GM18498 (cell line): ENCODE results near the gene ESAM.

Experiments
- ATAC-seq: cut with Tn5 transposase; IDR thresholded peaks from one replicate; pipeline ENCODE4 v1.9.1; 2021; ENCODE audit warnings: mild to moderate bottlenecking, moderate library complexity; ENCODE audit not compliant: unreplicated experiment

The ESAM gene

DNA sequence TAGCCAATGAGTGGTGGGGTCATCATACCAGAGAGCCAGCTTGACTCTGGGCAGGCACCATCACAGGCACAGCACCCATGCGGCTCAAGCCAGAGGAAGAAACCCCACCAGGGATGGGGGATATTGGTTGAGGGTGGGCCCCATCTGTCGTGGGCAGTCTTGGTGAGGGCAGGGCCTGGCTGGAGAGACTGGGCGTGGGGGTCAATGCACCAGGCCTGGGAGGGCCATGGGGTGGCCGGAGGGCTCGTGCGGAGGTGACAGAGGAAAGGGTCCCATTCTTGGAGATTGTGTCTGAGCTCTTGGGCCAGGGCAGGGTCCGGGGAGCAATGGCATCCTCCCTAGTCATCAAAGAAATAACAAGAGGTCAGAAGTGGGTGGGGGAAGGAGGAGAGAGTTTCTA is 8.5 kb downstream of the ESAM start:
- ATAC-seq: no peak

DNA sequence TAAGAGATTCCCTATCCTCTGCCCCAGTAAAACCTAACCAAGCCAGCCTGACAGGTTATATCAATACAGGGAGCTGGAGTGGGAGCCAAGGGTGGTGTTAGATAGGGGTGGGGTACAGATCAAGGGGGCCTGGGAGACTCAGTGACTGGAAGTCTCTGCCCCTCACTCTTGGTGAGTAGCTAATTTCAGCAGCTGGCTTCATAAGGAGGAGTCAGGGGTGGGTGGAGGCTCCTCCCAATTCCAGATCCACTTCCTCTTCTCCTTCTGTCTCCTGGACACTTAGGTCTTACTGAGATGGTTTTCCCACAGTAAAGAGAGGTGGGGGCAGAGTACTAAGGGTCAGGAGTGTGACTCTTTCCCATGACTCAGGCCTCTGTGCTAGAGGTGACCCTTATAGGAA is 8.9 kb downstream of the ESAM start:
- no peak for ATAC-seq

DNA sequence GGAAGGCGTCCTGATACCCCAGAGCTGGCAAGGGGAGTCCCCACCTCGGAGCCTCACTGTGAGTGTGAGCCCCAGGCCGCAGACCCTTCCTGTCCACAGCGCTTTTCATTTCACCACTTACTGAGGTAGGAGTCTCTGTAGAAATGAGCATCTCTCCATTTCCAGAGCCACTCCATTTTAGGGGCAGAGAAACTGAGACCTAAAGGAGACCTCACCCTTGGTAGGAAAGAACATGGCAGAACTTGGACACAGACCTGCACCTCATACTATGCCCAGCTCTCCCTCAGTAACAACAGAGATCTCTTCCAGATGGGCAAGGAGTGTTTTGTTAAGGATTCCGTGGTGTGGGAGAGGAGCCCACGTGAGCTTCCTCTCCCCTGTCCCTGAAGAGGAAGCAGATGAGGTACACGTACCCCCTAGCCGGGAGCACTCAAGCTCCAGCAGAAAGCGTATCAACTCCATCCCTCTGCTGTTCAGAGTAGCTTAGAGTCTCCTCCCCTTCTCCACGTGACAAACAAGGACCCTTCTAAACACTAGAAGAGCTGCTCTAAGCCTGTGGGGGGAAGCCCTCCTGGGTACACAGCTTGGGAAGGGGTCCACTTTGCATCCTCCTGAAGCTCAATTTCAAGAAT is 9.5 kb downstream of the ESAM start:
- no peak for ATAC-seq

GRCh38 chr11:124751741-124752470 is 10.2 kb downstream of the ESAM start, which contains the start of gene VSIG2:
TSS of gene VSIG2 (minus strand) at chr11:124752255. CDS start at chr11:124752137, 118 bp downstream.
- ATAC-seq: no peak

GRCh38 chr11:124751391-124751740 is 10.7 kb downstream of the ESAM start:
- no peak for ATAC-seq

DNA sequence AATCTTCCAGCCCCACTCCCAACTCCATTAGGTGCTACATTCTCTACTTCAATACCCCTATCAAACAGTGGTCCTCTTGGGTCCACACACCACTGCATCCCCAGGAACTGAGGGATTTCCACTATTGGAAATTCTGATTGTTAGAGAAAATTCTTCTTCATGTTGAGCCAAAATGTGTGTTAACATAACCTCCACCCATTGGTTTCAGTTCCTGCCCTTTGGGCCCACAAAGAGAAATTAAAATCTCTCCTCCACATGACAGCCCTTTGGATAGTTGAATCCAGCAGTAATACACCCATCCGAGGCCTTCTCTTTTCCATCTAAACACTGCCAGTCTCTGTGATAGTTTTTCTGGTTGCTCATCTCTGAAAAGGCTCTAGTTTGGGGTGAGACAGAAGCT is 12.2 kb downstream of the ESAM start:
- ATAC-seq: no peak

DNA sequence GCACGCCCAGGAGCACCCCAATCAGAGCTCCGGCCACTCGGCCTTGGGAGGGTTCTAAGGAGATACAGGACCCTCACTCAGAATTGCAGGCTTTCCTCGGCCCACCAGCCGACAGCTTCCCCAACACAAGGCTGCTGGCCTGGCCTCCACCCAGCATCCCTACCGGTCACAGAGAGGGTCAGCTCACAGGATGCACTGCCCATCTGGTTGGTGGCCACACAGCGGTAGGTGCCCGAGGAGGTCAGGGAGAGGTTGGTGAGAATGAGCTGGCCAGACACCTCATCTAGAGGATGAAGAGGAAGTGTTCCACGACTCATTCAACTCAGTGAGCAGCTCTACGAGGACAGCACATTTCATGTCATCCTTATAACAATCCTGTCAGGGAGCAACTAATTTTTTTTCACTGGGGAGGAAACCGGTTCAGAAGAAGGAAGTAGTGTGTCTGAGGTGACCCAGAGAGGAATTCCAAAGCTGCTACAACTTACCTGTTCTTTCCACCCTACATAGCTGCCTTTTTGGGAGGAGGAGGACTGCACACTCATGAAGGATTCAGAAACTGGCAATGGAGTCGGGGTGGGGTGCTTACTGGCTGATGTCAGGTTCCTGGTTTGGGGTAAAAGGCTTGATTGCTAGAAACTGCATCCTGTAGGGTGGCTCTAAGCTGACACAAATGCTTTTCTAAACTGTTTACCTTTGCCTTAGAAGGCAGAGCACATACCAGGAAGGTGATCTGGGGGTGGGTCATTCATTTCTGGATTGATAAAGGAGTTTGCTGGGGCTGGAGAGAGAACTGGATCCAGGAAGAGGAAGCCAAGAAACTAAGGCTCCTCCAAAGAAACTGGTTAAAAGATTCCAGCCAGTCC is 13.4 kb downstream of the ESAM start:
- ATAC-seq: no peak

GRCh38 chr11:124748100-124748418 is 14.0 kb downstream of the ESAM start:
- ATAC-seq: no peak

- no peak for ATAC-seq
Observed at GRCh38 chr11:124747406-124748099, 14.5 kb downstream of the ESAM start.

DNA sequence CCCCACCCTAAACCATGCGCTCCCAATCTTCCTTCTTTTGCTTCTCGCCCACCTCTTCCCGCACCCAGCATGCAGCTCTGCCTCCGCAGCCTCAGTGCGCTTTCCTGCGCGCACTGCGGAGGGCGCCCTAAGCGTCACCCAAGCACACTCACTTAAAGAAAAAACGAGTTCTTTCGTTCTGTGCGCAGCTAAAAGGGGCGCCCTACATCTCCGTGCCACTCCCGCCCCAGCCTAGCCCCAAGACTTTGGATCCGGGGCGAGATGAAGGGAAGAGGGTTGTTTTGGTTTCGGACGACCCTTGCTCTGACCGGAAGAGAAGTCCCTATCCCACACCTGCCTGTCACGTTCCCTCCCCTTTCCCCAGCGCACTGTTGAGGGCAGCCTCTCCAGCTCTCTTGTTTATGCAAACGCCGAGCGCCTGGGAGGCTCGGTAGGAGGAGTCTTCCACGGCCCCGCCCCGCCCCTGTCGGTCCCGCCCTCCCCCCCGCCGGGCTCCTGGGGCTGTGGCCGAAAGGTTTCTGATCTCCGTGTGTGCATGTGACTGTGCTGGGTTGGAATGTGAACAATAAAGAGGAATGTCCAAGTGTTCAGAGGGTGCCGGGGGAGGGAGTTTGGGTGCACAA is 15.4 kb downstream of the ESAM start:
- ATAC-seq: peak; percentile 95

DNA sequence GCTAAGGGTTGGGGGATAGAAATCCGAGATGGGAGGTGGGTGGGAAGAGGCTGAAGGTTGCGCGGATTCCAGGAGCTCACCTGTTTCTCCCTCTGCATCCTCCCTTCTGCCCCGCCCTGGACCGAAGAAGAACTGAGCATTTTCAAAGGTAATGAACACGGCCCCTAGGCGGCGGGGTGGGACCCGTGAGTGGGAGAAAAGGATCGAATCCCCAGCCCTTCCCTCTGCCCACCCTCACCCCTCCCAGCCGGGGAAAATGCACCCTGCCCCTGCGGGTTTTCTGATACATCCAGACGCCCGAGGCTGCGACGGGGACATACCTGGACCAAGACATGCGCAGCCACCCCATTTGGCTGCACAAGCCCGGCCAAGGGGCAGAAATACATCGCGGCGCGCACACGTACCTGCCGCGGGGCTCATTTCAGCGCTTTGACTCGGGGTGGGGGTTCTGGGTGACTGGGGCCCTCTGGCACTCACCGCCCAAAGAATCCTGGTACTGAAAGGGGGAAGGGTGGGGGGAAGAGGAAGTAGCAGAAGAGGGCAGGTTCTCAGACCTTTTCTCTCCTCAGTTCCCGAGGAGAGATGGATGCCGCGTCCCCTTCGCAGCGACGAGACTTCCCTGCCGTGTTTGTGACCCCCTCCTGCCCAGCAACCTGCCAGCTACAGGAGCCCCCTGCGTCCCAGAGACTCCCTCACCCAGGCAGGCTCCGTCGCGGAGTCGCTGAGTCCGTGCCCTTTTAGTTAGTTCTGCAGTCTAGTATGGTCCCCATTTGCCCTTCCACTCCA is 16.1 kb downstream of the ESAM start:
- peak; percentile 26 for ATAC-seq

DNA sequence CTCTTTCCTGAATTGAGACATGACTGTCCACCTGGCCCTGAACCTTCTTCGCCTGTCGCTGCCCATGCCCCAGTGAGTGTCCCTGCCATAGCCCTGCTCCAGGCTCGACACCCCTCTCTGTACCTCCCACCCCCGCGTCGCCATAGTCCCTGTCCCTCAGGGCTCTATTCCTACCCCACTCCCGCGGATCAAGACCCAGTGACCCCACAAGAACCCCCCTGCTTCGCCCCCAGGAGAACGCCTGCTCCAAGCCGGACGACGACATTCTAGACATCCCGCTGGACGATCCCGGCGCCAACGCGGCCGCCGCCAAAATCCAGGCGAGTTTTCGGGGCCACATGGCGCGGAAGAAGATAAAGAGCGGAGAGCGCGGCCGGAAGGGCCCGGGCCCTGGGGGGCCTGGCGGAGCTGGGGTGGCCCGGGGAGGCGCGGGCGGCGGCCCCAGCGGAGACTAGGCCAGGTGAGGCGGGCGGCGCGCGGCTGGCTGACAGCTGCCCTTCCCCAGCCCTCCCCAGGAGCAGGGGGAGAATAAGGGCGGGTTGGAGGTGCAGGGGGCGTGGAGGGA is 16.7 kb downstream of the ESAM start:
- ATAC-seq: no peak

- no peak for ATAC-seq
Observed at GRCh38 chr11:124743050-124743449, 19.0 kb downstream of the ESAM start.

DNA sequence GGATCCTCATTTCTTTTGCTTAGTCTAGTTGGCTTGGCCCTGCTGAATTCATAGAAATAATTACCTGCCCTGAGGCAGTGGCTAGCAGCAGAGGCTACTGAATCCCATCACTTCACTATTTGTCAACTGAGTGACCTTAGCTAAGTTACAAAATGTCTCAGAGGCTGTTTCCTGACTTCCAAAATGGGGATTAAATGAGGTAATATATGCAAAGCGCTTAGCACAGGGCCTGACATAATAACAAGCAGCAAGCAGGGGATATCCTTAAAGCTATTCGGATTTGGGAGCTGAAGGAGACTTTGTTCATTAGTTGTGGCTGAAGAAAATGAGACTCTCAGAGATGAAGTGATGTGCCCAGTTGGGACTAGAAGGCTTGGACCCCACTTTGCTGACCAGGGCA is 19.5 kb downstream of the ESAM start:
- ATAC-seq: no peak

- ATAC-seq: peak; percentile 45
Observed at GRCh38 chr11:124740277-124740882, 21.7 kb downstream of the ESAM start.

DNA sequence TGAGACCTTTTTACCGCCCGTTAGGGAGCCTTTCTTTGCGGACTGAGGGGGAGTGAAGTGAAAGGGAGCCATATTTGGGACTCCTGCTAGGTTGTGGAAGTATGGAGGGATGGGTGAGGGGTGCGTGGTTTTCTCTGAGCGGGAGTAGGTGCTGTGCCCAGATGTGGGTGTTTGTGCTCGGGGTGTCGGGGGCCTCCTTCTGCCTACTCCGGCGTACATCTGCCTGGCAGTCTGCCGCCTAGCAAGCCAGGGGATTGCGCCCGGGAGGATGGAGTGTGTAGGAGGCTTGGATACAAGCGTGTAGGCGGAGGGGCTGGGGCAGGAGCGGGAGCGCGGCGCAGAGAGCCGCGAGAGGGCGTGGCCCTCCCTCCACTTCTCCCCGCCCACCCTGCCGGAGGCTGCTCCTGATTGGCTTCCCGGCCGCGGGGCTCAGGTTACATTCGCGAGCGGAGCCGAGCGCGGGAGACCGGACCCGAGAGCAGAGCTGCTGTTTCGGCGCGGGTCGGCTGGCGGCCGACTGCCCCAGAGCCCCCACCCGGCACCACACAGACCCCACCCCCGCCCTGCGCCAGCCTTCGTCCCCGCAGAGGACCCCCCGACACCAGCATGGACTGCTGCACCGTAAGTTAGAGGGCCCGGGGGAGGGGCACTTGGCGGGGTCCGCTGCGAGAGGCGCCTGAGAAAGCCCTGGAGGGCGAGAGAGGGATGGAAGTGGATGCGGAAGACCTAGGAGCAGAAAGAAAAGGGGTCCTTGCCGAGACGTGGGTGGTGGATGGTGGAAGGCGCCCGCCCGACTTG is 22.4 kb downstream of the ESAM start, which contains the start of gene NRGN:
TSS of gene NRGN (plus strand) at position 464 of the 798 bp plus-strand sequence. CDS start at position 607, 143 bp downstream.
- peak; percentile 99 for ATAC-seq

GRCh38 chr11:124738713-124739478 is 23.2 kb downstream of the ESAM start:
- no peak for ATAC-seq
